VCaP (cell line): ENCODE data around the gene TAF1D.

Source experiments
- H3K27ac ChIP-seq: fragments of 450-650 bp; 2 replicates; pipeline ENCODE4 v1.5.1; 2017
- TF ChIP-seq, protein P1 (sequence below): fragments of 450-650 bp; conservative IDR thresholded peaks from 2 replicates; pipeline ENCODE4 v1.5.1; 2017; ENCODE audit warnings: mild to moderate bottlenecking, moderate library complexity

The TAF1D gene

DNA sequence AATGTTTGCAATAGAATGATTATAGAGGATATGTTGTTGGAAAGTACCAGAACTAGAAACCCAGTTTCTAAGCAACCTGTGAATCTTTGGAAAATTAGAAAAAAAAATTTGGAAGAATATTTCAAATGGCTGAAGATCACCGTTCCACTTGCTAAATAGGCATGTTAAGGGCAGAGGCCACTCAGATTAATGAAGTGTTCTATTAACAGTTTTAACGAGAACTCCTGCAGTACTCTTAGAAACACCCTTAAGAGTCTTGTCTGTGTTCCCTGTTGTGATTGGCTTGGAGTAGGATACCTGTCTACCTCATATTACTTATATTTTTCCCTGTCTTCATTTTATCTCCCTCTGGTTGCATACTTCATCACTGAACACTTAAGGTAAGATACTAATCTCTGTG lies 4.8 kb upstream of the TAF1D start:
- H3K27ac ChIP-seq, result peak overlapping the region; percentile 99
- TF ChIP-seq, protein P1, sequence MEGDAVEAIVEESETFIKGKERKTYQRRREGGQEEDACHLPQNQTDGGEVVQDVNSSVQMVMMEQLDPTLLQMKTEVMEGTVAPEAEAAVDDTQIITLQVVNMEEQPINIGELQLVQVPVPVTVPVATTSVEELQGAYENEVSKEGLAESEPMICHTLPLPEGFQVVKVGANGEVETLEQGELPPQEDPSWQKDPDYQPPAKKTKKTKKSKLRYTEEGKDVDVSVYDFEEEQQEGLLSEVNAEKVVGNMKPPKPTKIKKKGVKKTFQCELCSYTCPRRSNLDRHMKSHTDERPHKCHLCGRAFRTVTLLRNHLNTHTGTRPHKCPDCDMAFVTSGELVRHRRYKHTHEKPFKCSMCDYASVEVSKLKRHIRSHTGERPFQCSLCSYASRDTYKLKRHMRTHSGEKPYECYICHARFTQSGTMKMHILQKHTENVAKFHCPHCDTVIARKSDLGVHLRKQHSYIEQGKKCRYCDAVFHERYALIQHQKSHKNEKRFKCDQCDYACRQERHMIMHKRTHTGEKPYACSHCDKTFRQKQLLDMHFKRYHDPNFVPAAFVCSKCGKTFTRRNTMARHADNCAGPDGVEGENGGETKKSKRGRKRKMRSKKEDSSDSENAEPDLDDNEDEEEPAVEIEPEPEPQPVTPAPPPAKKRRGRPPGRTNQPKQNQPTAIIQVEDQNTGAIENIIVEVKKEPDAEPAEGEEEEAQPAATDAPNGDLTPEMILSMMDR, result no peak

DNA sequence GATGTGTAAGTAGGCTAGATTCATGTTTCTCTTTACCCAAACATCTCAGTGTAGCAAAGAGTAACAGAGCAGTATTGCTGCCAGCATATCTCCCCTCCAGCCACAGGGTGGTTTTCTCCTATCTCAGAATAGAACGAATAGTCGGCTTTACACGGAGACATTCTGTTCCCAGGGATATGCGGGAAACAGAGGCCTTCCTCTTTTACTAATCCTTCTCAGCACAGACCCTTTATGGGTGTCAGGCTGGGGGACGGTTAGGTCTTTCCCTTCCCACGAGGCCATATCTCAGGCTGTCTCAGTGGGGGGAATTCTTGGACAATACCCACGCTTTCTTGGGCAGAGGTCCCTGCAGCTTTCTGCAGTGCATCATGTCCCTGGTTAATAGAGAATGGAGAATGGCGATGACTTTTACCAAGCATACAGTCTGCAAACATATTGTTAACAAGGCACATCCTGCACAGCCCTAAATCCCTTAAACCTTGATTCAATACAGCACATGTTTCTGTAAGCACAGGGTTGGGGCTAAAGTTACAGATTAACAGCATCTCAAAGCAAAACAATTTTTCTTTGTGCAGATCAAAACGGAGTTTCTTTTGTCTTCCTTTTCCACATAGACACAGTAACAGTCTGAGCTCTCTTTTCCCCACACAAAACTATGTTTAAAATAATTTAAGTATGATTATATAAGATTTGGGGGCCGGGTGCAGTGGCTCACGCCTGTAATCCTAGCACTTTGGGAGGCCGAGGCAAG lies 3.9 kb upstream of the TAF1D start:
- H3K27ac ChIP-seq, result peak overlapping the region; percentile 99
- TF ChIP-seq, protein P1, result 0 out of 2 replicates have a peak, but pooled peaks have one; percentile 9

DNA sequence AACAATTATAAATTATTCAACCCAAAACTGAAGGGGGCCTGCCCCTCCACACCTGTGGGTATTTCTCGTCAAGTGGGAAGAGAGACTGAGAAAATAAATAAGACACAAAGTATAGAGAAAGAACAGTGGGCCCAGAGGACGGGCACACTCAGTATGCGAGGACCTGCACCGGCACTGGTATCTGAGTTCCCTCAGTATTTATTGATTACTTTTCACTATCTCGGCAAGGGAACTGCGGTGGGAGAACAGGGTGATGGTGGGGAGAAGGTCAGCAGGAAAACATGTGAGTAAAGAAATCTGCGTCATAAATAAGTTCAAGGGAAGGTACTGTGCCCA lies 3.3 kb upstream of the TAF1D start:
- H3K27ac ChIP-seq, result peak overlapping the region; percentile 99
- TF ChIP-seq, protein P1, result no peak

DNA sequence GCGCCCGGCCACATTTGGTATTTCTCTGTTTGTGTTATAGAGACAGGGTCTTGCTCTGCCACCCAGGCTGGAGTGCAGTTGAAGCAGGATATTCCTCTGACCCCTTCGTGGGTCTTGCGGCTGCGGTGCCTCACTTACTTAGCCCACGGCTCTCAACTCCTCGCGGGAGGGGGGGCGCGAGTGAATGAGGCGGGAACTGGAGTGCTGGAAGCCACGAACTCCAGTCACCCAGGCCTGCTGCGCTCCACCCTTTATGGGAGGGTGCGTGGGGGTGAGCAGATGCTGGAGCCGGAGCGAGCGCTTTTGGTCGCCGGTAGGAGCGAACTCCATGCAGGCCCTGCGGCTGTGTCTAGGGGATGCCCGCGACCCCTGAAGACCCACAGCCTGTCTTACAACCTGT lies 2.0 kb upstream of the TAF1D start:
- TF ChIP-seq, protein P1, result no peak
- peak overlapping the region; percentile 99 for H3K27ac ChIP-seq

DNA sequence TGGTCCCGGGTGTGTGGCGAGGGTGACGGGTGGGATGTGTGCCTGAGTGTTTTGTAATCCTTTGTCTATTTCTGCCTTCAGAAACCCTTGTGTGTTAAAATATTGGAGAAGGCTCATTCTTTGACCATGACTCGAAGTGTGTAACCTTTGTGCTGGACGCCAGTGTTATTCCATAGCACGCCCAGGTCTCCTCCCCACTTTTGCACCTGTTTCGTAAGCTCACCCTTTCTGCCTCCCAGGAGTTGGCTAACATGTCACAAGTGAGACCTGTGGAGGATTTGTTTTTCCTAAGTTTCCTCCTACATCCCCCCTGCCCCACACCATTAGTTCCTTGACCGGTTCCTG lies 559 bp upstream of the TAF1D start:
- H3K27ac ChIP-seq, result peak overlapping the region; percentile 99
- TF ChIP-seq, protein P1, result no peak

DNA sequence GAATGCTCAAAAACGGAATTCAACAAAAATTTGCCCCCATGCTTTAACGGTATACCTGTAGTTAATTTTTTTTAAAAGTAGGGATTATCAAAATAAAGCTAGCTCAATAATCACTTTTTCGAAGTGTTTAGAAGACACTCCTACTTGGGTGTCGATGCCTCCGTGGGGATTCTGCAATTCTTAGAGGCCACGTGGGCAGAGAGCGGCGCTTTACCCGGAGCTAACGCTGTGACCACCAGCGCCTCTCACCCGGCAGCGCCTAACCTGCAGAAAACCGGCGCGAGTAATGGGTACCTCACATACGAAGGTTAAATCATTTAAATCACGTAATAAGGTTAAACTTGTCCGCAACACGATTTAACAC lies 583 bp downstream of the TAF1D start:
- H3K27ac ChIP-seq, result peak overlapping the region; percentile 99
- TF ChIP-seq, protein P1, result 0 out of 2 replicates have a peak, but pooled peaks have one; percentile 8

DNA sequence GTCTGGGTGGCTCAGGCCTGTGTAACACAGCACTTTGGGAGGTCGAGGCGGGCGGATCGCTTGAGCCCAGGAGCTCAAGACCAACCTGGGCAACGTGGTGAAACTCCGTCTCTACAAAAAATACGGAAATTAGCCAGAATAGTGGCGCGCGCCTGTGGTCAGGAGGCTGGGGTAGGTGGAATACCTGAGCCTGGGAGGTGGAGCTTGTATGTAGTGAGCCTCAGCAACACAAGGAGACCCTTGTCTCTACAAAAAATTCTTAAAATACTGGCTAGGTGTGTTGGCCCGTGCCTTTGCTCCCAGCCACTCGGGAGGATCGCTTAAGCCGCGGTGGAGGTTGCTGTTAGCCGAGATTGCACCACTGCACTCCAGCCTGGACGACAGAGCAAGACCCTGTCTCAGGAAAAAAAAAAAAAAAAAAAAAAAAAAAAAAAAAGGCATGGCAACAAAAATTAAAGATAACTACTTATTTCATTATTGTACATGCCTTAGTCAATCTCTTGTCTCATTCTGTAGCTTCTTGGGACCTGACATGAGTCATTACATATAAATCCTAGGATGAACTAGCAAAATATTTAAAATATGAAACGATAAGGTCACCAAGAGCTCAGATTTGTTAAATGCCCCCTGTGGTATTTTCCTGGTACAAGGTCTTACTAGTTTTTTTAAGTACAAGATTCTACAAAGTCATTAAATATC lies 1.1 kb downstream of the TAF1D start:
- TF ChIP-seq, protein P1, result no peak
- peak overlapping the region; percentile 99 for H3K27ac ChIP-seq
